HG02840 (cell line): ENCODE data around the gene EXOC2.
"Not testable (repeated sequence)": the region's sequence is repeated elsewhere in the genome, so short reads cannot be mapped to it uniquely, and the experiment has no call there.

Source experiments
- ATAC-seq: cut with Tn5 transposase; IDR thresholded peaks from one replicate; pipeline ENCODE4 v1.9.1; 2021; ENCODE audit warnings: mild to moderate bottlenecking, moderate library complexity, moderate number of reproducible peaks; ENCODE audit not compliant: unreplicated experiment, low FRiP score

Gene EXOC2

GRCh38 chr6:683742-684440 lies 9.0 kb downstream of the EXOC2 start:
- no peak for ATAC-seq

- ATAC-seq, result no peak
Observed at GRCh38 chr6:680666-681340, 12.1 kb downstream of the EXOC2 start.

DNA sequence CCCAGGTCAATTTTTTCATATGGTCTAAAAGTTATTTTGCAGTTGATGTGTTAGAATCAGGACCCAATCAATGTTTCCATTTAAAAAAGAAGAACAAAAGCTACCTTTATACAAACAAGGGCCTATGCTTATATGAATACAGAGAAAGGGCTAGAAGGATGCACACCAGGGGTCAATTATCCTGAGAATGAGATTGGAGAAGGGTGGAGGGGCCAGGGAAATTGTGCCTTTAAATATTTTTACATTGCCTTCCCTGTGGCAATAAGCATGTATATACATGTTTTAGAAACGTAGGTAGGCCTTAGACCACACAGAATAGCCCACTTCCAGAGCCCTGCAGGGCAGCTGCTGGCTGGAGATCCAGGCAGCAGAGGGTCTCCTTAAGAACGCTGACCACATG lies 12.7 kb downstream of the EXOC2 start:
- no peak for ATAC-seq

DNA sequence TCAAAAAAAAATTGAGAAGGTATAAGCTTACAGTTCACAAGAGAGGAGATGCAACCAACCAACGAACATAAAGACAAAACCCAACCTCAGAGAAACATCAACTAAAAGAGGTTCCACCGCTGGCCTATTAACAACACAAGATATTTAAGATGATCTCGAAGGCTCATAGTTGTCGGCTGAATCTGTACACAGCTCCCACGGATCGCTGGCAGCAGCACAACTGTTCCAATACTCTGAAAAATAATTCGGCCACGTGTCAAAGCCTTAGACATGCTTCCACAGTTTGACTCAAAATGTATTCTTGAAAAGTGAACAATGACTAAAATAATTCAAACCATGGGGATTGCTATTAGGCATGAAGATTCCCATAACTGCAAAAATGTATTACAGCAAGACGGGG lies 13.7 kb downstream of the EXOC2 start:
- ATAC-seq, result no peak

DNA sequence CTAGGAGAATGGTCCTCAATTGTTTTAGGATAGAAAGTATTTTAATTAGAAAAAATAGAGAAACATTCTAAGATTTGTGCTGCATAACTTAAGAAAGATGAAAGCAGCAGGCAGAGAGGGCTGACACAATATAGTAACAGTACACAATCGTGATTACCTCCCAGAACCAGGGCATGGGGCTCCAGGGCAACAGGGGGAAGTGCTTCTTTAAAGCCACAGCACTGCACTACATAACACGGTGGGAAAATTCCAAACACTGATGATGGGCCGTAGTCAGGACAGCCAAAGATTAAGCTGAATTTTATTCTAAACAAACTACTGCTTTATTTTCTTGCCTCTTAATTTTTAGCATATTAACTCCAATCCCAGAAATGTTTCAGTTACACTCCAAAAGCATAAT lies 14.4 kb downstream of the EXOC2 start:
- ATAC-seq, result no peak

GRCh38 chr6:677919-678318 lies 15.0 kb downstream of the EXOC2 start:
- no peak for ATAC-seq

GRCh38 chr6:674956-675355 lies 18.0 kb downstream of the EXOC2 start:
- no peak for ATAC-seq

DNA sequence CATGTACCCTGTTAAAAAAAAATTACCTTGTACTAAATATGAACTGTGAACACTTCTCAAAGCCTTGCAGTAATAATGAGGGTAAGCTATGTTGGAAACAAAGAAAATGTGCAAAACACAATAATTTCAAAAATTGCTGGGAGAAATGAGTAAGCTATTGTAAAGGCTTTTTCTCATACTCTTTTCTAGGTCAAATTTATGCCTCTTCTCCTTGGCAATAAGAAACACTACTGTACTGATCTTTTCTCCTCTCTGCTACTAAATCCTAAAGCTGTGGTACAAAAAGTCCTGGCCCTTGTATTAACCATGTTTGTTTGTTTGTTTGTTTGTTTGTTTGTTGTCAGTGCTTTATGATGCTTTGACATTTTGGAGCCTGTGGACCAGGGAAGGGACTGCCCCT lies 18.5 kb downstream of the EXOC2 start:
- ATAC-seq, result no peak

DNA sequence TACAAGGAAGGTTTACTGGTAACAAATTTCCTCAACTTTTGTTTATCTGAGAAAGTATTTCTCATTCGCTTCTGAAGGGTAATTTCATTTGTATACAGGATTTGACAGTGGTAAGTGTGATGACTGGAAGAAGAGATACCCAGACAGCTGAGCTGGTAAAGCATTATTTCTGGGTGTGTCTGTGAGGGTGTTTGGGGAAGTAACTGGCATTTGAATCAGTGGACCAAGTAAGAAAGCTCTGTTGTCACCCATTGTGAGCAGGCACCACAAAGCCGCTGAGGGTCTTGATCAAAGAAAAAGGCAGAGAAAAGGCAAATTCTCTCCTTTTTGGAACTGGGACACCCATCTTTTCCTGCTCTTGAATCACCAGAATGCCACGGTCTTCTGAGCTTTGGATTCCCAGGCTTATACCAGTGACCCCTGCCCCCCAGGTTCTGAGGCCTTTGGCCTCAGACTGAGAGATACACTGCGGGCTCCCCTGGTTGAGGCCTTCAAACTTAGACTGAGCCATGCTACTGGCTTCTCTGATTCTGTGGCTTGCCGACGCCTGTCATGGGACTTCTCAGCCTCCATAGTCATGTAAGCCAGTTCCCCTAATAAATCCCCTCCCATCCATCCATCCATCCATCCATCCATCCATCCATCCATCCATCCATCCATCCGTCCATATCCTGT lies 25.5 kb downstream of the EXOC2 start:
- ATAC-seq, result no peak

- no peak for ATAC-seq
Observed at GRCh38 chr6:665403-666267, 27.3 kb downstream of the EXOC2 start.

DNA sequence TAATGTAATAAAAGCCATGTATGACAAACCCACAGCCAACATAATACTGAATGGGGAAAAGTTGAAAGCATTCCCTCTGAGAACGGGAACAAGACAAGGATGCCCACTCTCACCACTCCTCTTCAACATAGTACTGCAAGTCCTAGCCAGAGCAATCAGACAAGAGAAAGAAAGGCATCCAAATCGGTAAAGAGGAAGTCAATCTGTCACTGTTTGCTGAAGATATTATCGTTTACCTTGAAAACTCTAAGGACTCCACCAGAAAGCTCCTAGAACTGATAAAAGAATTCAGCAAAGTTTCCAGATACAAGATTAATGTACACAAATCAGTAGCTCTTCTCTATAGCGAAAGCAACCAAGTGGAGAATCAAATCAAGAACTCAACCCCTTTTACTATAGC lies 29.2 kb downstream of the EXOC2 start:
- ATAC-seq, result not testable (repeated sequence)

DNA sequence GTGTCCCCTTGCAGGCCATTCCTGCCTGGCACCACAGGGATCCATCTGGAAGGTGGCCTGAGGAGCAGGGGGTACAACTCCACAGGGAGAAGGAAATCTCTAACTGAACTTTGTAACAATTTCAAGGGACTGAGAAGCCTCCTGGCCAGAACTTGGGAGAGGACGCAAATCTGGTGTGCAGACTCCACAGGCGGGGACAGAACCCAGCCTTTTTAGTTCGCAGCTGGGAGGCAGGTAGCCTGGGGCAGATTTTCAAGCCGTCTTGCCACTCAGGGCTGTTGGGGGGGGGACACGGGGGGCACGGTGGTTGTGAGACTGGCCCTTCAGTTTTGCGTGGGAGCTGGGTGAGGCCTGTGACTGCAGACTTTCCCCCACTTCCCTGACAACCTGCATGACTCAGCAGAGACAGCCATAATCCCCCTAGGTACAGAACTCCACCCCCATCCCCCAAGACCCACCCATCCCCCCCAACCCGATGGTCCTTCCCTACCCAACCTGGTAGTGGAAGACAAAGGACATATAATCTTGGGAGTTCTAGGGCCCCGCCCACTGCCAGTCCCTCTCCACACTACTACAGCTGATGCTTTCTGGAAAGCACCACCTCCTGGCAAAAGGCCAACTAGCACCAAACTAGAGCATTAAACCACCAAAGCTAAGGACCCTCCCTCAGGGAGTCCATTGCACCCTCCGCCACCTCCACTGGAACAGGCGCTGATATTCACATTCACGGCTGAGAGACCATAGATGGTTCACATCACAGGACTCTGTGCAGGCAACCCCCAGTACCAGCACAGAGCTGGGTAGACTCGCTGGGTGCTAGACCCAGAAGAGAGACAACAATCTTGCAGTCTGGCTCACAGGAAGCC lies 33.0 kb downstream of the EXOC2 start:
- ATAC-seq, result no peak

GRCh38 chr6:658244-658643 lies 34.7 kb downstream of the EXOC2 start:
- ATAC-seq, result no peak

- ATAC-seq, result no peak
Observed at GRCh38 chr6:657743-658142, 35.2 kb downstream of the EXOC2 start.

DNA sequence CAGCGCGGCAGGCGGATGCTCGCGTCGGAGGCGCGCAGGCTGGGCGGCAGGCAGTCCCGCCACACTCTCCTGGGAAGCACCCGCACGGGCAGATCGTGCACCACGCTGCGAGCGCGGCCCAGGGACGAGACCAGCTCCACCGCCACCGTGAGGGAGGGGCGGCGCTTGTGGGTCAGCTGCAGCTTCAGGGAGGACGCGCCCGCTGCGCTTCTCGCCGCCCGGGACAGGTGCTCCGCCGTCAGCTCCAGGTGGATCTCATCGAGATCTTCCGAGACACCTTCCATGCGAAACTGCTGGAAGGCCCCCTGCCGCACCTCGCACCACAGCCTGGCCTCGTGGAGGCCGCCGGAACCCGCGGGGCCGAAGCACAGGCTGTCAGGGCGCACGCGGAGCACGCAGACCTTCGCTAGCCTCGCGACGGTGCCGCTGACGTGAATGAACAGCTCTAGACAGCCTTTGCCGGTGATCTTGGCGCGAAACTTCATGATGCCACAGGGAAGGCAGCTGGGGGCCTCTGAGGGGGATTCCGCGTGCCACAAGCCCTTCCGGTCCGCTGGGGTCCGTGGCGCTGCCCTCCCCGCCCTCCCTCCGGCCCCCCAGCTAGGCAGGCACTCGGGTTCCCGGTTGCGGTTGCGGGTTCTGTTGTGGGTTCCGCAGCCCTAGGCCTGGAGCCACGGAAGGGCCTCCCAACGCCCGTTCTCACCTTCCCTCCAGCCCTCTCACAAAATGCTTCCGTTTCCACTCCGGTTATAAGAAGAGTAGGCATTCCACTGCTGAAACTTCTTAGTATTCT lies 36.3 kb downstream of the EXOC2 start, which contains the start of gene HUS1B:
TSS of gene HUS1B (minus strand) at position 641 of the 793 bp plus-strand sequence. CDS start at position 485, 156 bp downstream.
- ATAC-seq, result no peak

GRCh38 chr6:654136-654535 lies 38.8 kb downstream of the EXOC2 start:
- no peak for ATAC-seq

DNA sequence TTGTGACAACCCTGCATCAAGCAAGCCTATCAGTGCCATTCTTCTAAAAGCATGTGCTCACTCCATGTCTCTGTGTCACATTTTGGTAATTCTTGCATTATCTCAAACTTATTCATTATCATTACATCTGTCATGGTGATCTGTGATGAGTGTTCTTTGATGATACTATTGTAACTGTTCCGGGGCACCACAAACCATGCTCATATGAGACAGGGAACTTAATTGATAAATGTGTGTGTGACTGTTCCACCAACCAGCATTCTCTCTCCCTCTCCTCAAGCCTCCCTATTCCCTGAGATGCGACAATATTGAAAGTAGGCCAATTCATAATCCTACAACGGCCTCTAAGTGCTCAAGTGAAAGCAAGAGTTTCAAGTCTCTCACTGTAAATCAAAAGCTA lies 40.1 kb downstream of the EXOC2 start:
- ATAC-seq, result no peak

DNA sequence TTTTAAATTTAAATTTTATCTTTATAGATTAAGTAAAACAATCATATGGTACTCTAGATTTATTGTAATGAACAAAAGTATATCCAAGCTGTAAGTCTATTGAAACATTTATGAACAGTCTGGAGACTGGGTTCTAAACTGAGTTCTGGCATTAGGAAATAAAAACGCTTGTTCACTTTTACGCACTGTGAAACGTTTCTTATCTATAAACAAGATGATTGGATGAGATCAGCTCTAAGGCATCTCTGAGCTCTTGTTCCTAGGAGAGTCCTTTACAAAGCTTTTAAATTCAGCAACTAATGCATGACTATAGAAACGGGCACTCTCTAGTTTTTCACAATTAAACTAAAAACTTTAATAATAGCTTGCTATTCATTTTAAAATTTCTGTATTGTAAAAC lies 42.8 kb downstream of the EXOC2 start:
- ATAC-seq, result no peak

DNA sequence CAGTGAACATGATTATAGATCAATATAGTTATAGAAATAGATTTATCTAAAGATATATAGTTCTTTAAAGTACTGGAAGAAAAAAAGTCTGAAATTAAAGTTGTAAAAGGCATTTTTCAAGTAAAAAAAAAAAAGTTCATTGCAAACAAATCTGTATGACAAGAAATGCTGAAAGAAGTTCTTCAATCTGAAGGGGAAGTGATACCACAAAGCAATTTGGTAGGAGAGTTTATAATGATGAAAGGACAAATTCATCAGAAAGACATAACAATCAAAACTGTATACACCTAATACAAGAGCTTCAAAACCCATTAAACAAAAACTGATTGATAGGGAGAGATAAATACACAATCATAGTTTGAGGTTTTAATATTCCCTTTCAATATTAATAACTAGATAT lies 50.1 kb downstream of the EXOC2 start:
- ATAC-seq, result no peak
